Measurements from ENCODE around the gene SOCS3.

GRCh38 chr17:78395155-78395554 is 35.3 kb upstream of the SOCS3 start:
- TF ChIP-seq CTCF (tag by site-specific recombination; IDR thresholded peaks at IDR 0.05) (no peak), ZBTB11 (tag by site-specific recombination; conservative IDR thresholded peaks at IDR 0.05; ENCODE audit: low read depth) (no peak), ZNF664 (tag by site-specific recombination; IDR thresholded peaks at IDR 0.05) (no peak), ZNF658 (tag by site-specific recombination; IDR thresholded peaks at IDR 0.05) (no peak), SETDB1 (IDR thresholded peaks at IDR 0.05; ENCODE audit: insufficient read length, low read length) (no peak), YY1 (tag by site-specific recombination; IDR thresholded peaks at IDR 0.05) (no peak), ZNF398 (tag by site-specific recombination; IDR thresholded peaks at IDR 0.05) (no peak), ZBTB1 (tag by site-specific recombination; IDR thresholded peaks at IDR 0.05) (no peak), SP3 (tag by site-specific recombination; IDR thresholded peaks at IDR 0.05) (no peak)
